ENCODE data around the gene RER1.

RER1 gene

DNA sequence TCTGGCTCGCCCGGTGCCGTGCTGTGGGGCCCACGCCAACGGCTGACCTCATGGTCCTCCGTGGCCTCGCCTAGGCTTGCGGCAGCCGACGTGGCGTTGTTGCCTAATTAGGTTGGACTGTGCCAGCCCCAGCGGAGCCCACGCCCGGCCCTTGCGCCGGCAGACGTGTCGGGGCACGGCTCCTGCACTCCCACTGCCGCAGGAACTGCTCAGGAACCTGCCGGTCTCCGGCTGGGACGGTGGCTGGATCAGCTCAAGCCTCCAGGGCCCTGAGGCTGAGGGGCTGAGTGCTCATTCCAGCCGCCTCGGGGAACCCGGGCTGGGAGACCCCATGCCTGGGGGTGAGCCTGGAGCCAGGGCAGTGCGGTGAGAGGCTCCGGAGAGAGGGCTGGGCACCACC is 36.8 kb downstream of the RER1 start:
- H3K27me3 ChIP-seq (ENCODE audit: insufficient read depth, low read length) = no peaks in the 10 kb centered on the region
- no CpG with 5 or more reads among the region's 28 CpGs for WGBS (ENCODE audit: extremely low coverage, insufficient coverage, insufficient read length)
- H2BK120ac ChIP-seq (ENCODE audit: insufficient read depth, low read length, poor library complexity) = no peak overlapping the region
- H4K8ac ChIP-seq (ENCODE audit: low read depth, low read length) = no peak overlapping the region
- H3K4ac ChIP-seq (ENCODE audit: low read depth, low read length) = no peak overlapping the region
- no peak overlapping the region for H3K4me2 ChIP-seq (ENCODE audit: low read length)
- no peak overlapping the region for H3K23ac ChIP-seq (ENCODE audit: low read length)
- no peak overlapping the region for H4K12ac ChIP-seq (ENCODE audit: low read depth, low read length)
- no peak overlapping the region for H2AK5ac ChIP-seq (ENCODE audit: low read length)
- H3K27ac ChIP-seq (ENCODE audit: low read depth, low read length) = no peak overlapping the region
- no peak overlapping the region for H3K14ac ChIP-seq (ENCODE audit: low read length)
- no peak overlapping the region for H3K4me3 ChIP-seq (ENCODE audit: low read depth, low read length)
- H3K9ac ChIP-seq (ENCODE audit: low read length) = no peak overlapping the region
- no peaks in the 10 kb centered on the region for H3K79me1 ChIP-seq (ENCODE audit: low read length)
- H2BK5ac ChIP-seq (ENCODE audit: low read depth, low read length, poor library complexity) = no peak overlapping the region
- H2BK12ac ChIP-seq (ENCODE audit: low read length) = no peak overlapping the region
- H3K18ac ChIP-seq (ENCODE audit: low read length) = no peak overlapping the region
- H3K9me3 ChIP-seq (ENCODE audit: insufficient read depth, low read depth, low read length) = peaks cover 20% of the 10 kb centered on the region
- H3K36me3 ChIP-seq (ENCODE audit: control insufficient read depth in 1 of 2, insufficient read depth in 2 of 2, low read length in 2 of 2) = no peaks in the 10 kb centered on the region
- H2AFZ ChIP-seq (ENCODE audit: insufficient read depth, low read length, poor library complexity) = no peak overlapping the region
- no peak overlapping the region for H4K91ac ChIP-seq (ENCODE audit: low read depth, low read length)
- no peaks in the 10 kb centered on the region for H3K4me1 ChIP-seq (ENCODE audit: control insufficient read depth in 1 of 2, insufficient read depth in 2 of 2, low read length in 2 of 2)
- no peak for DNase-seq
- H3K79me2 ChIP-seq (ENCODE audit: control insufficient read depth, insufficient read depth, low read length, poor library complexity) = no peaks in the 10 kb centered on the region

DNA sequence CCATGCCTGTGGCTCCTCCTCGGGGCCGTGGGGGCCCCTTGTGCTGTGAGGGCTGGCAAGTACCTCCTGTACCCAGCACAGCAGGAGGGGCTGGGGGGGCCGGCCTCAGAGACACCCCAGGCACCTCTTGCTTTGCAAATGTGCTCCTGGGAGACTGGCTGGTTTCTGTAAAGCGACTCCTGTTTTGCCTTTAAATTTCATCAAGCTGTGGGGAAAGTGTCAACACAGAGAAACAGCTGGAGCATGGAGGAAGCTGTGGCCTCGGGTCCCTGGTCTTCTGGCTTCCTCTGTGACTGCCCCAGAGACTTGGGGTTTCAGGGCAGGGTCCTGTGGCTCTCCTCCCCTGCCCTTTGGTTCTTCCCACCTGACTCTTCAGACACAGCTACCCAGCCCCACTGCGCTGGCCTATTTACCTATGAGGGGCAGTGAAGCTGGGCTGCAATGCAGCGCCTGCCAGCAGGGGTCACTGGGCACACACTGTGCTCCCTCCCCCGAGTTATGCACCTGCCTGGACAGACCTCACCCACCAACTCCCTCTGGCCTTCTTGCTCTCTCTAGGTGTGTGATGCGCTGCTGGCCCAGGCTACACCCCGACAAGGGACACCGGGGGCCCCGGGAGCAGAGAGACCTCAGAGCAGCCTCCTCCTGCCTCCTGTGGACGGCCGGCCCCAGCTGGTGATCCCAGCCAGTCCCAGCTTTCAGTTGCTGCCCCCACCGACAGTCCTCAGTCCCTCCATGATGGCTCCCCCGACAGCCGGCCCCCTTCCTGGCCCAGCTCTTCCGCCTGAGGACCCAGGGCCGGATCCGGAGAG is 38.3 kb downstream of the RER1 start:
- H3K23ac ChIP-seq (ENCODE audit: low read length) = no peak overlapping the region
- H3K9ac ChIP-seq (ENCODE audit: low read length) = no peak overlapping the region
- H3K79me1 ChIP-seq (ENCODE audit: low read length) = no peaks in the 10 kb centered on the region
- H2AFZ ChIP-seq (ENCODE audit: insufficient read depth, low read length, poor library complexity) = no peak overlapping the region
- H3K18ac ChIP-seq (ENCODE audit: low read length) = no peak overlapping the region
- no peak overlapping the region for H4K12ac ChIP-seq (ENCODE audit: low read depth, low read length)
- no peak overlapping the region for H4K8ac ChIP-seq (ENCODE audit: low read depth, low read length)
- H3K9me3 ChIP-seq (ENCODE audit: insufficient read depth, low read depth, low read length) = peaks cover 20% of the 10 kb centered on the region
- H3K4me2 ChIP-seq (ENCODE audit: low read length) = no peak overlapping the region
- H3K4ac ChIP-seq (ENCODE audit: low read depth, low read length) = no peak overlapping the region
- H2BK12ac ChIP-seq (ENCODE audit: low read length) = no peak overlapping the region
- H4K91ac ChIP-seq (ENCODE audit: low read depth, low read length) = no peak overlapping the region
- H3K4me3 ChIP-seq (ENCODE audit: low read depth, low read length) = no peak overlapping the region
- H2BK5ac ChIP-seq (ENCODE audit: low read depth, low read length, poor library complexity) = no peak overlapping the region
- no CpG with 5 or more reads among the region's 20 CpGs for WGBS (ENCODE audit: extremely low coverage, insufficient coverage, insufficient read length)
- H3K27me3 ChIP-seq (ENCODE audit: insufficient read depth, low read length) = no peaks in the 10 kb centered on the region
- no peak overlapping the region for H3K27ac ChIP-seq (ENCODE audit: low read depth, low read length)
- peak in 1 of 2 donors; percentile 58 for DNase-seq
- H3K36me3 ChIP-seq (ENCODE audit: control insufficient read depth in 1 of 2, insufficient read depth in 2 of 2, low read length in 2 of 2) = no peaks in the 10 kb centered on the region
- H3K4me1 ChIP-seq (ENCODE audit: control insufficient read depth in 1 of 2, insufficient read depth in 2 of 2, low read length in 2 of 2) = no peaks in the 10 kb centered on the region
- no peak overlapping the region for H2BK120ac ChIP-seq (ENCODE audit: insufficient read depth, low read length, poor library complexity)
- H3K79me2 ChIP-seq (ENCODE audit: control insufficient read depth, insufficient read depth, low read length, poor library complexity) = no peaks in the 10 kb centered on the region
- H3K14ac ChIP-seq (ENCODE audit: low read length) = no peak overlapping the region
- H2AK5ac ChIP-seq (ENCODE audit: low read length) = no peak overlapping the region

DNA sequence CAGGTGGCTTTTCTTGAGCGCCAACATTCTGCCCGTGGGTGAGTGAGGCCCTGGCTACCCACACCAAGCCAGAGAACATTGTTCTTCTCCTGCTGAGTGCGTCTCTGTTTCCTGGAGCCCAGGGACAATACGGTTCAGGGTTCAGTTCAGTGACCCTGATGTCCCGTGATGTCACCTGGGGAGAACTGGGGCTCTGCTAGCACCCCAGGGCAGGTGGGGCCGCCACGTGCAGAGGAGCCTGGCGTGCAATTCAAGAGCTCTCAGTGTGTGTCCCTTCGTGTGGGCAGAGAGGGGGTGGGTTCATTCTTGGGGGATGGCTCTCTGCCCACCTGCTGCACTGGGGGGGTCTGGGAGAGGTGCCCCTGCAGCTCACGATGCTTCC is 38.9 kb downstream of the RER1 start:
- Histone ChIP-seq H4K91ac (ENCODE audit: low read depth, low read length) (no peak overlapping the region), H2AK5ac (ENCODE audit: low read length) (no peak overlapping the region), H2BK120ac (ENCODE audit: insufficient read depth, low read length, poor library complexity) (no peak overlapping the region), H4K12ac (ENCODE audit: low read depth, low read length) (no peak overlapping the region), H3K27ac (ENCODE audit: low read depth, low read length) (no peak overlapping the region), H3K18ac (ENCODE audit: low read length) (no peak overlapping the region), H3K4me3 (ENCODE audit: low read depth, low read length) (no peak overlapping the region), H2AFZ (ENCODE audit: insufficient read depth, low read length, poor library complexity) (no peak overlapping the region), H3K4me1 (ENCODE audit: control insufficient read depth in 1 of 2, insufficient read depth in 2 of 2, low read length in 2 of 2) (no peaks in the 10 kb centered on the region), H3K9ac (ENCODE audit: low read length) (no peak overlapping the region), H2BK12ac (ENCODE audit: low read length) (no peak overlapping the region), H3K14ac (ENCODE audit: low read length) (no peak overlapping the region), H3K4me2 (ENCODE audit: low read length) (no peak overlapping the region), H3K27me3 (ENCODE audit: insufficient read depth, low read length) (no peaks in the 10 kb centered on the region), H3K4ac (ENCODE audit: low read depth, low read length) (no peak overlapping the region), H3K36me3 (ENCODE audit: control insufficient read depth in 1 of 2, insufficient read depth in 2 of 2, low read length in 2 of 2) (no peaks in the 10 kb centered on the region), H3K79me1 (ENCODE audit: low read length) (no peaks in the 10 kb centered on the region), H3K79me2 (ENCODE audit: control insufficient read depth, insufficient read depth, low read length, poor library complexity) (no peaks in the 10 kb centered on the region), H3K23ac (ENCODE audit: low read length) (no peak overlapping the region), H4K8ac (ENCODE audit: low read depth, low read length) (no peak overlapping the region), H3K9me3 (ENCODE audit: insufficient read depth, low read depth, low read length) (peaks cover 20% of the 10 kb centered on the region), H2BK5ac (ENCODE audit: low read depth, low read length, poor library complexity) (no peak overlapping the region)
- no peak for DNase-seq
- WGBS (ENCODE audit: extremely low coverage, insufficient coverage, insufficient read length) = no CpG with 5 or more reads among the region's 10 CpGs

DNA sequence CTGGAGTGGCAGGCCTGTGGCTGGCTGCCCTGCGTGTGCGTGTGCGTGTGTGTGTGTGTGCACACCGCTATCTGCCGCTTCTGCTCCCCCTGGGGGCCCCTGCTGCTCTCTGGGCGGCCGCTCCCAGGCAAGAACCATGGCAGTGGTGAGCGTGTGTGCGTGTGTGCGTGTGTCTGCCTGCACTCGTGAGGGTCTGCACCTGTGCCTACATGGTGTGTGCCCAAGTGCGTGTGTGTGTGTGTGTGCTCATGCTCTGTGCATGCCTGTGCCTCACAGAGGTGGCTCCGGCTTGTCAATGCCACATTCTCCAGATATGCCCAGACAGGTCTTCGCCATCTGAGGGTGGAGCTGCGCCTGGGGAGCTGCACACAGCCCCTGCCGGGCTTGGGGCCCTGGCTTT is 39.5 kb downstream of the RER1 start:
- H2BK120ac ChIP-seq (ENCODE audit: insufficient read depth, low read length, poor library complexity) = no peak overlapping the region
- no peak overlapping the region for H2AK5ac ChIP-seq (ENCODE audit: low read length)
- H3K27me3 ChIP-seq (ENCODE audit: insufficient read depth, low read length) = no peaks in the 10 kb centered on the region
- H4K8ac ChIP-seq (ENCODE audit: low read depth, low read length) = no peak overlapping the region
- H3K27ac ChIP-seq (ENCODE audit: low read depth, low read length) = no peak overlapping the region
- no peak overlapping the region for H3K9ac ChIP-seq (ENCODE audit: low read length)
- H2AFZ ChIP-seq (ENCODE audit: insufficient read depth, low read length, poor library complexity) = no peak overlapping the region
- DNase-seq = no peak
- H3K9me3 ChIP-seq (ENCODE audit: insufficient read depth, low read depth, low read length) = peaks cover 20% of the 10 kb centered on the region
- H3K23ac ChIP-seq (ENCODE audit: low read length) = no peak overlapping the region
- H2BK12ac ChIP-seq (ENCODE audit: low read length) = no peak overlapping the region
- H3K79me2 ChIP-seq (ENCODE audit: control insufficient read depth, insufficient read depth, low read length, poor library complexity) = no peaks in the 10 kb centered on the region
- WGBS (ENCODE audit: extremely low coverage, insufficient coverage, insufficient read length) = no CpG with 5 or more reads among the region's 16 CpGs
- H3K4me1 ChIP-seq (ENCODE audit: control insufficient read depth in 1 of 2, insufficient read depth in 2 of 2, low read length in 2 of 2) = no peaks in the 10 kb centered on the region
- no peak overlapping the region for H4K91ac ChIP-seq (ENCODE audit: low read depth, low read length)
- no peak overlapping the region for H3K4me2 ChIP-seq (ENCODE audit: low read length)
- H3K79me1 ChIP-seq (ENCODE audit: low read length) = no peaks in the 10 kb centered on the region
- H4K12ac ChIP-seq (ENCODE audit: low read depth, low read length) = no peak overlapping the region
- H3K14ac ChIP-seq (ENCODE audit: low read length) = no peak overlapping the region
- H3K36me3 ChIP-seq (ENCODE audit: control insufficient read depth in 1 of 2, insufficient read depth in 2 of 2, low read length in 2 of 2) = no peaks in the 10 kb centered on the region
- no peak overlapping the region for H3K4ac ChIP-seq (ENCODE audit: low read depth, low read length)
- H2BK5ac ChIP-seq (ENCODE audit: low read depth, low read length, poor library complexity) = no peak overlapping the region
- H3K4me3 ChIP-seq (ENCODE audit: low read depth, low read length) = no peak overlapping the region
- no peak overlapping the region for H3K18ac ChIP-seq (ENCODE audit: low read length)
